ENCODE measurements around the gene ATRNL1. TPM values are rescaled to one million over a fixed set of nuclear protein-coding genes. Genes with fewer than 3 reads are reported as not detected.

Gene ATRNL1, protein sequence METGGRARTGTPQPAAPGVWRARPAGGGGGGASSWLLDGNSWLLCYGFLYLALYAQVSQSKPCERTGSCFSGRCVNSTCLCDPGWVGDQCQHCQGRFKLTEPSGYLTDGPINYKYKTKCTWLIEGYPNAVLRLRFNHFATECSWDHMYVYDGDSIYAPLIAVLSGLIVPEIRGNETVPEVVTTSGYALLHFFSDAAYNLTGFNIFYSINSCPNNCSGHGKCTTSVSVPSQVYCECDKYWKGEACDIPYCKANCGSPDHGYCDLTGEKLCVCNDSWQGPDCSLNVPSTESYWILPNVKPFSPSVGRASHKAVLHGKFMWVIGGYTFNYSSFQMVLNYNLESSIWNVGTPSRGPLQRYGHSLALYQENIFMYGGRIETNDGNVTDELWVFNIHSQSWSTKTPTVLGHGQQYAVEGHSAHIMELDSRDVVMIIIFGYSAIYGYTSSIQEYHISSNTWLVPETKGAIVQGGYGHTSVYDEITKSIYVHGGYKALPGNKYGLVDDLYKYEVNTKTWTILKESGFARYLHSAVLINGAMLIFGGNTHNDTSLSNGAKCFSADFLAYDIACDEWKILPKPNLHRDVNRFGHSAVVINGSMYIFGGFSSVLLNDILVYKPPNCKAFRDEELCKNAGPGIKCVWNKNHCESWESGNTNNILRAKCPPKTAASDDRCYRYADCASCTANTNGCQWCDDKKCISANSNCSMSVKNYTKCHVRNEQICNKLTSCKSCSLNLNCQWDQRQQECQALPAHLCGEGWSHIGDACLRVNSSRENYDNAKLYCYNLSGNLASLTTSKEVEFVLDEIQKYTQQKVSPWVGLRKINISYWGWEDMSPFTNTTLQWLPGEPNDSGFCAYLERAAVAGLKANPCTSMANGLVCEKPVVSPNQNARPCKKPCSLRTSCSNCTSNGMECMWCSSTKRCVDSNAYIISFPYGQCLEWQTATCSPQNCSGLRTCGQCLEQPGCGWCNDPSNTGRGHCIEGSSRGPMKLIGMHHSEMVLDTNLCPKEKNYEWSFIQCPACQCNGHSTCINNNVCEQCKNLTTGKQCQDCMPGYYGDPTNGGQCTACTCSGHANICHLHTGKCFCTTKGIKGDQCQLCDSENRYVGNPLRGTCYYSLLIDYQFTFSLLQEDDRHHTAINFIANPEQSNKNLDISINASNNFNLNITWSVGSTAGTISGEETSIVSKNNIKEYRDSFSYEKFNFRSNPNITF (N-terminal part only)
- total RNA-seq (1 to 10 TPM in 1 of 5 experiments, under 1 TPM in 1, not detected in 3; 0.46 to 1.0 TPM), polyA plus RNA-seq (not detected), total RNA-seq (not detected)

DNA sequence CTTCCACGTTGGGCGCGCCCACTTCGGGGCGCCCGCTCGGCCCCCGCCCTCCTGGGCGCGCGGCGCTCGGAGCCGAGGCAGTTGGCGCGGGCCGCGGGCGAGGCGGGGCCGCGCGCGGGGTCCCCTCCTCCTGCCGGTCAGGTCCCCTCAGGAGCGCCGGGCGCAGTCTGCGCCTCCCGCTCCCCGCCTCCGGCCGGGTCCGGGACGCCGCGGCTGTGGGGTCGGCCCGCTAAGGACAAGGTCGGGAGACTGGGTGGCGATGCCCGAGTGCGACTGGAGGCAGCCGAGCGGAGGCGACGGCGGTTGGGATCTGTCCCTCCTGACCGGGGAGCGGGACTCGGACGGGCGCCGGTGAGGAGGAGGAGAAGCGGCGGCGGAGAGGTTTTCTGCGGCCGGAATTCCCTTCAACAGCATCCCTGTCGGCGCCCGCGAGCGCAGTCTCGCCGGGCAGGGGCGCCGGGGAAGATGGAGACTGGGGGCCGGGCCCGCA, at the start of gene ATRNL1:
ATRNL1 (plus strand) TSS at position 80 of the 490 bp plus-strand sequence; CDS start at position 466, 386 bp downstream.
- intact Hi-C loops (cut with micrococcal nuclease), result no loop called here
- POLR2A ChIA-PET, result no interaction called here
- CTCF ChIA-PET, result no interaction called here

DNA sequence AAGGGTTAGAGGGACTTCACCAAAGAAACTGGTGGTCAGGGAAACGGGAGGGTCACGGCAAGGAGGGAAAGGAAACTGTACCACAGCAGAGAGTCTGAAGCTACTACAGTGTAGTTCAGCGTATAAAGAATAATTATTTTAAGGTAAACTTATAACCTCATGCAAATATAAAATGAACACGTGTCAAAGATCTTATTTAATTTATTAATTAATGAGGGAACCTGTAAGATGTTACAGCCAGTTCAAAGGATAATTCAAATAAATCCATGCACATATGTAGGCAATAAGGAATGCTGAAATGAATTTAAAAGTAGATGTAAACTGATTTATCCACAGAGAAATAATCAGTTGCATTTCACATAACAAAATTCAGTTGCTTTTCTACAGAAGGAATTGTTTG, 49.4 kb upstream of the ATRNL1 start:
- CTCF ChIA-PET, result interaction anchor here (0.7 kb wide), 1 partner anchor 1578 kb away, joined by 3 read pairs; no protein-coding TSS in a partner anchor
- intact Hi-C loops (cut with micrococcal nuclease), result no loop called here

More for the DNA sequence above, at the start of gene ATRNL1:
- Mint-ChIP-seq H3K36me3 (peaks cover 0 to 4% (median 0%) of the 10 kb centered on the region in 5 donors), H3K4me3 (peak within 1 kb of the TSS; percentile 81 to 89 (median 84)), H3K9me3 (peaks cover 0 to 10% (median 0%) of the 10 kb centered on the region in 11 donors), H3K4me1 (peaks cover 7 to 20% (median 16%) of the 10 kb centered on the region in 7 donors), H3K27ac (peak within 1 kb of the TSS in 1 of 9 donors; percentile 26), H3K27me3 (peaks cover 52 to 68% (median 60%) of the 10 kb centered on the region in 5 donors)
- Histone ChIP-seq H3K27ac (ENCODE audit: low read depth, low read length) (no peak within 1 kb of the TSS), H3K9me3 (ENCODE audit: control insufficient read depth in 2 of 3, low read length in 3 of 3) (no peaks in the 10 kb centered on the region), H3K27me3 (ENCODE audit: control insufficient read depth in 2 of 2, insufficient read depth in 2 of 2, low read length in 2 of 2) (peaks cover 0 to 14% of the 10 kb centered on the region in 2 donors), H3K4me3 (ENCODE audit: low read length) (no peak within 1 kb of the TSS), H3K4me1 (ENCODE audit: control insufficient read depth in 2 of 2, insufficient read depth in 2 of 2, low read length in 2 of 2) (no peaks in the 10 kb centered on the region), H3K36me3 (ENCODE audit: control insufficient read depth in 2 of 3, insufficient read depth in 3 of 3, low read length in 3 of 3) (no peaks in the 10 kb centered on the region)
- ATAC-seq (peak; percentile 50), DNase-seq (peak in 3 of 9 donors; percentile 1 to 26 (median 4))

DNA sequence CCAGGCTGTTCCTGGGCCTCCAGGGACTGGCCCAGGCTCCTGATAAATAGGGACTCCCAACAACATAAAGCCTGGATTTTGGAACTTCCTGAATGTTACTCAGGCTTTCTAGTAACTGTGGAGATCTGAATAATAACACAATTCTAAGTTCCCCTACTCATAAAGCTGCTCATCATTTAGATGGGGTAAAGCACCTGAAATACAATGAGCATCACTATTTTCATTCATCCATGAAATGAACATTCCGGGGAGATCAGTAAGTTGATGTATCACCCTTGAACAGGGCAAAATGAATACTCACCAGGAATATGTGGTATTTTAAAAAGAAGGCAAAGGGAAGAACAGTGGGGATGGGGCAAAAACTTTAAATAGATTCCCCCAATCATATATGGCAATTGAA, 48.3 kb upstream of the ATRNL1 start:
- Mint-ChIP-seq H3K27me3 (peaks cover 0 to 17% (median 9%) of the 10 kb centered on the region in 5 donors), H3K27ac (no peak overlapping the region), H3K9me3 (no peaks in the 10 kb centered on the region), H3K4me1 (no peaks in the 10 kb centered on the region), H3K36me3 (no peaks in the 10 kb centered on the region), H3K4me3 (no peak overlapping the region)
- ChIA-PET POLR2A (no interaction called here), CTCF (no interaction called here)
- no peak overlapping the region for H3K4me3 ChIP-seq (ENCODE audit: low read length)
- H3K36me3 ChIP-seq (ENCODE audit: control insufficient read depth in 2 of 3, insufficient read depth in 3 of 3, low read length in 3 of 3), result no peaks in the 10 kb centered on the region
- intact Hi-C loops (cut with micrococcal nuclease), result no loop called here
- H3K27me3 ChIP-seq (ENCODE audit: control insufficient read depth in 2 of 2, insufficient read depth in 2 of 2, low read length in 2 of 2), result no peaks in the 10 kb centered on the region
- DNase-seq (no peak), ATAC-seq (no peak)
- no peak overlapping the region for H3K27ac ChIP-seq (ENCODE audit: low read depth, low read length)
- no peaks in the 10 kb centered on the region for H3K9me3 ChIP-seq (ENCODE audit: control insufficient read depth in 2 of 3, low read length in 3 of 3)
- H3K4me1 ChIP-seq (ENCODE audit: control insufficient read depth in 2 of 2, insufficient read depth in 2 of 2, low read length in 2 of 2), result no peaks in the 10 kb centered on the region

More for the DNA sequence above, 49.4 kb upstream of the ATRNL1 start:
- Mint-ChIP-seq H3K4me1 (no peaks in the 10 kb centered on the region), H3K27me3 (peaks cover 0 to 17% (median 7%) of the 10 kb centered on the region in 5 donors), H3K36me3 (no peaks in the 10 kb centered on the region), H3K9me3 (no peaks in the 10 kb centered on the region), H3K4me3 (no peak overlapping the region), H3K27ac (no peak overlapping the region)
- Histone ChIP-seq H3K36me3 (ENCODE audit: control insufficient read depth in 2 of 3, insufficient read depth in 3 of 3, low read length in 3 of 3) (no peaks in the 10 kb centered on the region), H3K4me1 (ENCODE audit: control insufficient read depth in 2 of 2, insufficient read depth in 2 of 2, low read length in 2 of 2) (no peaks in the 10 kb centered on the region), H3K4me3 (ENCODE audit: low read length) (no peak overlapping the region), H3K9me3 (ENCODE audit: control insufficient read depth in 2 of 3, low read length in 3 of 3) (no peaks in the 10 kb centered on the region), H3K27me3 (ENCODE audit: control insufficient read depth in 2 of 2, insufficient read depth in 2 of 2, low read length in 2 of 2) (no peaks in the 10 kb centered on the region), H3K27ac (ENCODE audit: low read depth, low read length) (no peak overlapping the region)
- no peak for ATAC-seq
- POLR2A ChIA-PET, result no interaction called here
- no peak for DNase-seq

DNA sequence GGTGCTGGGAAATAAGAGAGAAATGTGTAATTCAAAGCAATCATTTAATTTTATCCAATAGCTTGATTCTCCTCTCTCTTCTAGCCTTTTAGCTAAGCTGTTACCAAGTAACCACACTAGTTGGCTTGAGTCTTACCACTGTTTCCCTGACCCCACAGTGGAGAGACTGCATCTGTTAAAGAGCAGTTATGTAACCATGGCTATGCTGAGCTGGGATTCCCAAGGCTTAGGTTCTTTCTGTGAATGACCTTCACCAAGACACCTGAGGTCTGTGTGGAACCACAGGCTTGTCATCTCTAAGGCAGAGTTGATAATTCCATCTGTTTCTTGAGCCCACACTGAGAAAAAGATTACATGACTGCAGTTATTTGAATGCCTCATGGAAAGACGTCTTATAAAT, 47.7 kb upstream of the ATRNL1 start:
- Histone ChIP-seq H3K27me3 (ENCODE audit: control insufficient read depth in 2 of 2, insufficient read depth in 2 of 2, low read length in 2 of 2) (no peaks in the 10 kb centered on the region), H3K4me1 (ENCODE audit: control insufficient read depth in 2 of 2, insufficient read depth in 2 of 2, low read length in 2 of 2) (no peaks in the 10 kb centered on the region), H3K9me3 (ENCODE audit: control insufficient read depth in 2 of 3, low read length in 3 of 3) (no peaks in the 10 kb centered on the region), H3K27ac (ENCODE audit: low read depth, low read length) (no peak overlapping the region), H3K4me3 (ENCODE audit: low read length) (no peak overlapping the region), H3K36me3 (ENCODE audit: control insufficient read depth in 2 of 3, insufficient read depth in 3 of 3, low read length in 3 of 3) (no peaks in the 10 kb centered on the region)
- no peak for ATAC-seq
- Mint-ChIP-seq H3K4me1 (no peaks in the 10 kb centered on the region), H3K4me3 (no peak overlapping the region), H3K27me3 (peaks cover 0 to 17% (median 12%) of the 10 kb centered on the region in 5 donors), H3K9me3 (no peaks in the 10 kb centered on the region), H3K27ac (no peak overlapping the region), H3K36me3 (no peaks in the 10 kb centered on the region)
- DNase-seq, result no peak
- POLR2A ChIA-PET, result no interaction called here
- intact Hi-C loops (cut with micrococcal nuclease), result no loop called here
- CTCF ChIA-PET, result no interaction called here

DNA sequence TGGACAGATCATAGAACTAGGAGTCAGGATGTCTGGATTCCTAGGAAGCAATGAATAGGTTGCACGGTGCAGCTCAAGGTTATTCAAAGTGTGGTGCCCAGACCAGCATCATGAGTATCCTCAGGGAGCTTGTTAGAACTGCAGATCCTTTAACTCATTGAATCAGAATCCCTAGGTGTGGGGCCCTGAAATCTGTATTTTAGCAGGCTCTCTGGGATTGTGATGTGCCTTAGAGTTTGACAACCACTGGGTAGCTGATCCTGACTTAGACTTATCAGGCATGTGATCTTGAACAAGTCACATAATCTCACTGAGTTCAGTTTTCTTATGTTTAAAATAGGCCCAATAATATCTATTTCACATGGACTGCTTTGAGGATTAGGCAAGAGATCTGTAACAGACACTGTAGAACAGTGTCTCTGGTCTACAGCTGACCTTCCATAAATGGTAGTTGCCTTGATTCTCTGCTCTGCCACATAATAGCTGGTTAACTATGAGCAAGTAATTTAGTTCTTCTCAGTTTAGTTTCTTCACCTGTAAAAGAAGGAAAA, 46.4 kb upstream of the ATRNL1 start:
- Mint-ChIP-seq H3K27ac (no peak overlapping the region), H3K4me1 (no peaks in the 10 kb centered on the region), H3K9me3 (no peaks in the 10 kb centered on the region), H3K27me3 (peaks cover 0 to 16% (median 12%) of the 10 kb centered on the region in 5 donors), H3K4me3 (no peak overlapping the region), H3K36me3 (no peaks in the 10 kb centered on the region)
- intact Hi-C loops (cut with micrococcal nuclease), result no loop called here
- H3K27me3 ChIP-seq (ENCODE audit: control insufficient read depth in 2 of 2, insufficient read depth in 2 of 2, low read length in 2 of 2), result no peaks in the 10 kb centered on the region
- H3K27ac ChIP-seq (ENCODE audit: low read depth, low read length), result no peak overlapping the region
- no peaks in the 10 kb centered on the region for H3K4me1 ChIP-seq (ENCODE audit: control insufficient read depth in 2 of 2, insufficient read depth in 2 of 2, low read length in 2 of 2)
- H3K9me3 ChIP-seq (ENCODE audit: control insufficient read depth in 2 of 3, low read length in 3 of 3), result no peaks in the 10 kb centered on the region
- POLR2A ChIA-PET, result interaction anchor here (0.7 kb wide), 1 partner anchor 80 kb away, joined by 3 read pairs; no protein-coding TSS in a partner anchor
- ATAC-seq, result no peak
- CTCF ChIA-PET, result no interaction called here
- DNase-seq, result no peak
- no peaks in the 10 kb centered on the region for H3K36me3 ChIP-seq (ENCODE audit: control insufficient read depth in 2 of 3, insufficient read depth in 3 of 3, low read length in 3 of 3)
- H3K4me3 ChIP-seq (ENCODE audit: low read length), result no peak overlapping the region

DNA sequence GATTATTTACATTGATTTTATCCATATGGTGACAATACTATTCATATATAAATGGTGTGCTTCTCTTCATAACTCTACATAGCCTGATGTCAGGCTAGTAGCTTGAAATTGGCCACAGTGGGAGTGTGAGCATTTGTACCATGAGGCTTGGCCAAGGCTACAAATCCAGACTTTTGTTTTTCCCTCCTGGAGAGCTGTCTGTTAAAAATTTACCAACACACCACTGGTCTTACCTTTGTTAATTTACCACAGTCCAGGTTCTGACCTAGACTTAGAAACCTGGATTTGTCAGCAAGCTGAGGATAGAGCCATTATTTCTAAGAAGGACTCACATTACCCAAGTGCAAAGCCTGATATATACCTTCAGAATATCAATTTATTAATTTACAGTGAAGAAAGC, 45.5 kb upstream of the ATRNL1 start:
- H3K9me3 Mint-ChIP-seq, result no peaks in the 10 kb centered on the region

More for the DNA sequence above, 45.5 kb upstream of the ATRNL1 start:
- ChIA-PET CTCF (no interaction called here), POLR2A (interaction anchor here (0.5 to 0.7 kb wide), 2 partner anchors 15 to 81 kb away, joined by 3 read pairs; no protein-coding TSS in a partner anchor)
- Mint-ChIP-seq H3K4me1 (no peaks in the 10 kb centered on the region), H3K27ac (no peak overlapping the region), H3K4me3 (no peak overlapping the region), H3K36me3 (no peaks in the 10 kb centered on the region), H3K27me3 (peaks cover 0 to 15% (median 12%) of the 10 kb centered on the region in 5 donors)
- H3K36me3 ChIP-seq (ENCODE audit: control insufficient read depth in 2 of 3, insufficient read depth in 3 of 3, low read length in 3 of 3), result no peaks in the 10 kb centered on the region
- no peak for ATAC-seq
- H3K9me3 ChIP-seq (ENCODE audit: control insufficient read depth in 2 of 3, low read length in 3 of 3), result no peaks in the 10 kb centered on the region
- intact Hi-C loops (cut with micrococcal nuclease), result no loop called here
- H3K27ac ChIP-seq (ENCODE audit: low read depth, low read length), result no peak overlapping the region
- H3K27me3 ChIP-seq (ENCODE audit: control insufficient read depth in 2 of 2, insufficient read depth in 2 of 2, low read length in 2 of 2), result no peaks in the 10 kb centered on the region
- H3K4me3 ChIP-seq (ENCODE audit: low read length), result no peak overlapping the region
- no peaks in the 10 kb centered on the region for H3K4me1 ChIP-seq (ENCODE audit: control insufficient read depth in 2 of 2, insufficient read depth in 2 of 2, low read length in 2 of 2)
- DNase-seq, result no peak
